Fibroblast of peridontal ligament (primary cell): ENCODE measurements around the gene MEP1A.
"Not testable (repeated sequence)": the region's sequence is repeated elsewhere in the genome, so short reads cannot be mapped to it uniquely, and the experiment has no call there.

Experiments
- DNase-seq: peaks from one replicate; pipeline ENCODE4 v3.0.0-alpha.2; 2010; ENCODE audit errors: extremely low read depth

MEP1A gene

GRCh38 chr6:46777476-46778346 is 15.5 kb upstream of the MEP1A start:
- DNase-seq = no peak

DNA sequence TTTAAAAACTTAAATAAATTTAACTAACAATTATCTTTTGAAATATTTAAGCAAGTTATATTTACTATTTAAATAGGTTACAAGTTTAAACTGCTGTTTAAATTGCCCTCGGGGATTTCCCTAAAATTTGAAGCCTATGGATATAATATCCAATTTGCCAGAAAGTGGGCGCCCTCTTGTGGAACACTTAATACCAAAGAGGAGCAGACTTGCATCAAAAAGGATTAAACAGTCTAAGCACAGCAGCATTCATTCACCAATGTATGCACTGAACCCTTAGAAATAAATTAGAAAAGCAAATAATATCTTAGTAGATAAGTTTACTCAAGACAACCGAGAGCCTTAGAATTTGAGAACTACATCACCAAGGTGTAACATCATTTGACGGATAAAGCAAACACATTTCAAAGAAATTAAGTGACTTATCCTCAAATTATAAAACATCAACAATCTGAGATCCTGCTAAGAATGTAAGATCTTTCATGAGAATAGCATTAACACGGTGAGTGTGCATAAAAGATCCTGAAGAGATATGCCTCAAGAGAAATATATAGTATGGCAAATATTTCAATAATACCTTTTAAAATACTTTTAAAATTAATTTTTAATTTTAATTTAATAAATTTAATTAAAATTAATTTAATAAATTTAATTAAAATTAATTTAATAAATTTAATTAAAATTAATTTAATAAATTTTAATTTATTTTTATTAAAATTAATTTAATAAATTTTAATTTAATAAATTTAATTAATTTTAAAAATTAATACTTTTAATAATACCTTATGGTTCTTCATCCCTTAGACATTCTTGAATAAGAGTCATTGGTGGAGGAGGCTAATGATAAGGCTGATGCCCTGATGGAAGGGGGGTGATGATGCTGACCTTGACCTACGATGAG is 11.5 kb upstream of the MEP1A start:
- peak; percentile 69 for DNase-seq

GRCh38 chr6:46784535-46784934 is 8.7 kb upstream of the MEP1A start:
- DNase-seq = no peak

DNA sequence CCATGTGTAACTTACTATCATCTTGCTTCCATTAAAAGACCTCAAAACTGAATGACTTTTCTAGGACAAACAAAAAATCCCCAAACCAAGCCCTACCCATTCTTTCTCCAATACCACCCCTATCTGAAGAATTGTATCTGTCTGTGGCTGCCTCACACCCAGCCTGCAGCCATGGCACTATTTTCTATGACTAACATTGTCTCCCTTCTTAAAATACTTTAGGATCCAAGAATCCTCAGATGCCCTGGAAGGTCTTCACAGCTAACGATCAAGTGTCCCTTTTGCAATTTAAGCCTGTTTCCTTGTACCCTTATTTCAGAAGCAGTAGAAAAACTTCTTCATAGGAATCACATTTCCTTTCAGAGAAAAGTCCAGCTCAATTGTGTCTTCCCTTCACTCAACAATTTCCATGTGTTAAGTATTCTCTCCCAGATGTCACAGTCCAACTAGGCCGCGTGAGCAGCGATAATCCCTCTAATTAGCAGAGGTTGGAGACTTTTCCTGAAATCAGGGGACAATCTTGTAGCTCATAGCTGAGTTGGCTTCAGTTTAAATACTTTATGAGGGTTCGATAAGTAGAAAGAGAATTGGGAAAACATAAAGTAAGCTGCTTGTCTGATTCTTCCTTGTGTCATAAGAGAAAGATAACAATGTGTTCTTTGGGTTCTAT is 5.2 kb upstream of the MEP1A start:
- DNase-seq = no peak

GRCh38 chr6:46788791-46789190 is 4.4 kb upstream of the MEP1A start:
- DNase-seq = no peak

GRCh38 chr6:46789434-46790354 is 3.5 kb upstream of the MEP1A start:
- no peak for DNase-seq

DNA sequence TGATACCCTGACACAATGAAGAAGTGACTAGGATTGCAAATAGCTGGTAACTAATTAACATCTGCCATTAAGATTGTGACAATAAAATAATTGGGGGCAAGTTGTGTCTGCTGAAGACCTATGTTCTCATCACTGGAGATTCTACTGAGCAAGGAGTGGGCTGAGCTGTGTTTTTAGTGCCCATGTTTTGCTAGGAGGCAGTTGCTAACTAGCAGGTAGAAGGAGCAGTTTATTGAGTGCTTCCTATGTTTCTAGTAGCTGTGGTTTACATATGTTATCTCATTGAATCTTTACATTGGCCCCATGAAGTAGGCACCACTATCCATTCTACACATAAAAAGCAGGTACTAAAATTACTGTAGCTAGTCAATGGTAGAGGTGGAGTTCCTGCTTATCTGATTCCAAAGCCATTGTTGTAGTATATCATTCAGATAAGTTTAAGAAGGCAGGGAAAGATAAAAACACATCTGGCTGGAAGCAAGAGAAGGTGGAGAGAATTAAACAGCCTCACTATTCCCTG is 2.8 kb upstream of the MEP1A start:
- DNase-seq = no peak

- DNase-seq = no peak
Measured at GRCh38 chr6:46792635-46793034, 554 bp upstream of the MEP1A start.

- no peak for DNase-seq
Measured at GRCh38 chr6:46794068-46794467, 879 bp downstream of the MEP1A start.

GRCh38 chr6:46795816-46796215 is 2.6 kb downstream of the MEP1A start:
- no peak for DNase-seq

GRCh38 chr6:46796848-46797580 is 3.8 kb downstream of the MEP1A start:
- no peak for DNase-seq

- DNase-seq = no peak
Measured at GRCh38 chr6:46799657-46800056, 6.5 kb downstream of the MEP1A start.

- DNase-seq = no peak
Measured at GRCh38 chr6:46808806-46809205, 15.6 kb downstream of the MEP1A start.

- no peak for DNase-seq
Measured at GRCh38 chr6:46815130-46815529, 21.9 kb downstream of the MEP1A start.

DNA sequence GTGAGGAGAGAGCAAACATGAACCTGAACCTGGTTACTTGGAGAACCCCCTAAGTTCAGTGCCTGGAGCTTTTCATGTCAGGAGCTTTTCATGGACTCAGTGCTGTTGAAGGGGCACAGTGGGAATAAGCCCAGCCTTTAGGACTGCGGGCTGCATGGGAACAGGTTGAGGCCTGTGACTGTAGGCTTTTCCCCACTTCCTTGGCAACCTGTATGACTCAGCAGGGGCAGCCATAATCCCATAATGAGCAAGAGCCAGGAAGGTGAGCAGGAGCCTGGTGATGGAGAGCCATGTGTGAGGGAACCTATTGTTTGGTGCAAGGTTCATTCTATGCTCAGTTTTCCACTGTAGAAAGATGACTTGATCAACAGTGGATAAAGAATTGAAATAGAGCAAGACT is 23.4 kb downstream of the MEP1A start:
- DNase-seq = no peak

GRCh38 chr6:46819561-46819960 is 26.4 kb downstream of the MEP1A start:
- no peak for DNase-seq

GRCh38 chr6:46821458-46821881 is 28.3 kb downstream of the MEP1A start:
- DNase-seq = no peak

GRCh38 chr6:46828939-46829338 is 35.8 kb downstream of the MEP1A start:
- no peak for DNase-seq

- no peak for DNase-seq
Measured at GRCh38 chr6:46832816-46833215, 39.6 kb downstream of the MEP1A start.

- not testable (repeated sequence) for DNase-seq
Measured at GRCh38 chr6:46834257-46834916, 41.2 kb downstream of the MEP1A start.
